ENCODE measurements around the gene ASCL1.

Gene ASCL1

DNA sequence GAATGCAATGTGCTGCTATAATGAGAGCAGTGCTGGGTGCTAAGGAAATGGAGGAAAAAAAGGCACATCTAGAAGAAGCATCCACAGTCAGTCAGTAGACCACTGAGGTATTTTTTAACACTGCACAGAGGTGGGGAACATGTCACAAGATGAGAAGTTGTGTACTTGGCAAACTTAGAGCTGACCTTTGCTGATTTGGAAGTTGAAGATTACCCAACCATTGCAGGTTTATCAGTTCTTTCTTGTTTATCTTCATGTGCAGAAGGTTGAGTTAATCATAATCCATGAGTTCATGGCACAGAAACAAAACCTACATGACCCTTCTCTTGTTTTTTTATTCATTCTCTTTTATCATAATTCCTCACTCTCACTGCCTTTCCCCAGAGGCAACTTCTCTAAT lies 37.2 kb upstream of the ASCL1 start:
- Histone ChIP-seq H3K27me3 (ENCODE audit: control insufficient read depth in 1 of 2, insufficient read depth in 2 of 2, low read length in 2 of 2) (peaks cover 0 to 9% of the 10 kb centered on the region in 2 donors), H3K9me3 (ENCODE audit: low read length) (no peaks in the 10 kb centered on the region), H3K4me3 (ENCODE audit: low read depth in 1 of 2, low read length in 2 of 2) (no peak overlapping the region), H3K36me3 (ENCODE audit: insufficient read depth, low read length) (no peaks in the 10 kb centered on the region), H3K4me1 (ENCODE audit: insufficient read depth, low read length) (no peaks in the 10 kb centered on the region), H3K9ac (ENCODE audit: low read length) (no peak overlapping the region), H3K27ac (ENCODE audit: low read depth, low read length) (no peak overlapping the region)

DNA sequence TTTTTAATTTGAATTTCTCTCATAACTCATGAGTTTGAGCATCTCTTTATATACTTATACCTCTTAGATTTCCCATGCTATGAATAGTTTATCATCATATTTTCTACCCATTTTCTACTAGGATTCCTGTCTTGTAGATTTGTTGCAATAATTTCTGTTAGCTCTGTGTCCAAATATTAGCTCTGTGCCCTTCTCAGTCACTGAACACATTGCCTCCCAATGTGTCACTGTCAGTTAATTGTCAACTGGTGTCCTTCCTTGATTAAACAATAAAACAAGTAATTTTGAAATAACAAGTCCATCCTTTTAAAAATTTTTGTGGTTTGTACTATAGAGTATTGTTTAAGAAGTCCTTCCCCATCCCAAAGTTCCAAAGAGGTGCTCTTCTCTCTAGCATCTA lies 36.2 kb upstream of the ASCL1 start:
- Histone ChIP-seq H3K4me3 (ENCODE audit: low read depth in 1 of 2, low read length in 2 of 2) (no peak overlapping the region), H3K4me1 (ENCODE audit: insufficient read depth, low read length) (no peaks in the 10 kb centered on the region), H3K27me3 (ENCODE audit: control insufficient read depth in 1 of 2, insufficient read depth in 2 of 2, low read length in 2 of 2) (peaks cover 0 to 9% of the 10 kb centered on the region in 2 donors), H3K9ac (ENCODE audit: low read length) (no peak overlapping the region), H3K36me3 (ENCODE audit: insufficient read depth, low read length) (no peaks in the 10 kb centered on the region), H3K9me3 (ENCODE audit: low read length) (no peaks in the 10 kb centered on the region), H3K27ac (ENCODE audit: low read depth, low read length) (no peak overlapping the region)

DNA sequence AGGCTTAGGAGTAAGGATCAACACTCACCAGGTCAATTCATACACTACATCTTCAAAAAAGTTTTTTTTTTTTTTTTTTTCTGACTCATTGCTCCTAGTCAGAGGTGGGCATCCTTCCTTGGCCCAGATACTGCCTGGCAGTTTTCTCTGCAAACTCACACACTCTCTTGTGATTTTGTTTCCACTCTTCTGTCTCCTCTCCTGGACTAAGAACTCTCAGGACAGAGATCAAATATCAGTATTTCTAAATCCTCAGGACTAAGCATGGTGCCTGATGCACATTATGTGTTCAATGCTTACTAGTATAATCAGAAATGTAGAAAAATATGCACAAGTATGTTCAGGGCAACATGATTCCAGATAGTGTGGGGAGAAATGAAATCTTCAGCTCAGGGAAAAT lies 30.3 kb upstream of the ASCL1 start:
- H3K4me1 ChIP-seq (ENCODE audit: insufficient read depth, low read length), result no peaks in the 10 kb centered on the region
- H3K4me3 ChIP-seq (ENCODE audit: low read depth in 1 of 2, low read length in 2 of 2), result no peak overlapping the region
- no peaks in the 10 kb centered on the region for H3K9me3 ChIP-seq (ENCODE audit: low read length)
- H3K27ac ChIP-seq (ENCODE audit: low read depth, low read length), result no peak overlapping the region
- H3K36me3 ChIP-seq (ENCODE audit: insufficient read depth, low read length), result no peaks in the 10 kb centered on the region
- H3K9ac ChIP-seq (ENCODE audit: low read length), result no peak overlapping the region
- no peaks in the 10 kb centered on the region for H3K27me3 ChIP-seq (ENCODE audit: control insufficient read depth in 1 of 2, insufficient read depth in 2 of 2, low read length in 2 of 2)

DNA sequence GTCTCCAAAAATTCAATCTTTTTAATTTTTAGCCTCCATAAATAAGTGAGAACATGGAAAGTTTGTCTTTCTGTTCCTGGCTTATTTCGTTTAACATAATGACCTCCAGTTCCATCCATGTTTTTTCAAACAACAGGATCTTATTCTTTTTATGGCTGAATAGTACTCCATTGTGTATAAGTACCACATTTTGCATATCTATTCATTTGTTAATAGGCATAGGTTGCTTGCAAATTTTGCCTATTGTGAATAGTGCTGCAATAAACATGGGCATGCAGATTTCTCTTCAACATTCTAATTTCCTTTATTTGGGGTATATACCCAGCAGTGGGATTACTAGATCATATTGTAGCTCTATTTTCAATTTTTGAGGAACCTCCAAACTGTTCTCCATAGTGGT lies 24.3 kb upstream of the ASCL1 start:
- Histone ChIP-seq H3K27me3 (ENCODE audit: control insufficient read depth in 1 of 2, insufficient read depth in 2 of 2, low read length in 2 of 2) (no peaks in the 10 kb centered on the region), H3K9me3 (ENCODE audit: low read length) (no peaks in the 10 kb centered on the region), H3K4me1 (ENCODE audit: insufficient read depth, low read length) (no peaks in the 10 kb centered on the region), H3K27ac (ENCODE audit: low read depth, low read length) (no peak overlapping the region), H3K4me3 (ENCODE audit: low read depth in 1 of 2, low read length in 2 of 2) (no peak overlapping the region), H3K9ac (ENCODE audit: low read length) (no peak overlapping the region), H3K36me3 (ENCODE audit: insufficient read depth, low read length) (no peaks in the 10 kb centered on the region)

DNA sequence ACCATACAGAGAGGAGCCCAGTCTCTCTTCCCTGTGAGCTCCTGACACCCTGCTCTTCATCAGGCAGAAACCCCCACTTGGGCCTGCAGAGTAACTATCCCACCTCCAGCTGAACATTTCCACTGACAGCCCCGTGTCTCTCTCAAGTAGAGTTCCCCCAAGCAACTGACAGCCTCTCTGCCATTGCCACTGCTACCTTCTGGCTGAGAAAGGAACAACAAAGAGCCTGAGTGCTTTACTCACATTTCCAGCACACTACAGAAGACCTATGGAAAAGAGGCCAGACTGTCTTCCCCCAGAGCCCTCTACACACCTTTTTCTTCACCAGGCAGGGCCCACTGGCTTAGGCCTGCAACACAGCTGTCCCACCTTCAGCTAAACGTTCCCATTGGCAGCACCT lies 18.4 kb upstream of the ASCL1 start:
- Histone ChIP-seq H3K9ac (ENCODE audit: low read length) (no peak overlapping the region), H3K27ac (ENCODE audit: low read depth, low read length) (no peak overlapping the region), H3K4me3 (ENCODE audit: low read depth in 1 of 2, low read length in 2 of 2) (no peak overlapping the region), H3K27me3 (ENCODE audit: control insufficient read depth in 1 of 2, insufficient read depth in 2 of 2, low read length in 2 of 2) (no peaks in the 10 kb centered on the region), H3K36me3 (ENCODE audit: insufficient read depth, low read length) (no peaks in the 10 kb centered on the region), H3K9me3 (ENCODE audit: low read length) (peaks cover 8% of the 10 kb centered on the region), H3K4me1 (ENCODE audit: insufficient read depth, low read length) (no peaks in the 10 kb centered on the region)

DNA sequence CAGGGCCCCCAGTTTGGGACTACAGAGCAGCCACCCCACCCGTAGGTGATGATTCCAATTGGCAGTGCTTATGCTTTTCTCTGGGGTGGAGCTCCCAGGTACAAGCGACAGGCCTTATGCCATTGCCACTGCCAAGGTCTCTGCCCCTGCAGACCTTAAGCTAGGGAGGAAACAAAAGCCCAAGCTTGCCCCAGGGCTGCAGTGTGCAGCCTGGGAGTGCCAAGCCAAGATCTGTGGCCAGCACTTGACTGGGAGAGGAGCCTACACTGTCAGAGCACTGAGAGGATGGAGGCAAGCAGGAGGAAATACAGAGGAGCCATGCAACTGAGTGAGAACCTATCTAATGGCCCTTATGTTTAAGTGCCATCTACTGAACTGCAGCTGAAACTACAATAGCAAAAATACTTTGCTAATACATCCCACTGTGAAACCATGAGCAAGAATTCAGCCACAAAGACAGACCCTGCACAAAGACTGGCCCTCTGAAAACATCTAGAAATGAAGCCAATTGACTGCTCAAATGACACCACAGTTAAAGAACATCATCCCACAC lies 17.7 kb upstream of the ASCL1 start:
- H3K4me3 ChIP-seq (ENCODE audit: low read depth in 1 of 2, low read length in 2 of 2), result no peak overlapping the region
- peaks cover 8% of the 10 kb centered on the region for H3K9me3 ChIP-seq (ENCODE audit: low read length)
- no peak overlapping the region for H3K9ac ChIP-seq (ENCODE audit: low read length)
- H3K4me1 ChIP-seq (ENCODE audit: insufficient read depth, low read length), result no peaks in the 10 kb centered on the region
- H3K27me3 ChIP-seq (ENCODE audit: control insufficient read depth in 1 of 2, insufficient read depth in 2 of 2, low read length in 2 of 2), result no peaks in the 10 kb centered on the region
- H3K36me3 ChIP-seq (ENCODE audit: insufficient read depth, low read length), result no peaks in the 10 kb centered on the region
- H3K27ac ChIP-seq (ENCODE audit: low read depth, low read length), result no peak overlapping the region

DNA sequence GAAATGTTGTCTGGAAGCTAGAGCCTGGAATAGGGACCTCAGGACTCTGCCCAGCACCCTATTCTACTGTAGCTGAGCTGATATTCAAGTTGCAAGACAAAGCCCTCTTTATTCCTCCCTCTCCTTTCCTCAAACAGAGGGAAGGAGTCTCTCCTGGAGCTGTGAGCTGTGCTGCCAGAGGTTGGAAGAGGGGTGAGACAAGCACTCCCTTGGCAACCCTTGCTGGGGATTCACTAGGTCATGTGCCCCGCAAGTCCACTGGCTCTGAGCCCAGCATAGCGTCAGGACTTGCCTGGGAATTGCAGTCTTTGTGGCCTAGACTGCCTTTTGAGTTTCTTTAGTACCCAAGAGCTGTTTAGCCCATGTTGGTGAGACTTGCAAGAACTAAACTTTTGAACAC lies 11.4 kb upstream of the ASCL1 start:
- H3K36me3 ChIP-seq (ENCODE audit: insufficient read depth, low read length), result no peaks in the 10 kb centered on the region
- no peaks in the 10 kb centered on the region for H3K4me1 ChIP-seq (ENCODE audit: insufficient read depth, low read length)
- H3K27me3 ChIP-seq (ENCODE audit: control insufficient read depth in 1 of 2, insufficient read depth in 2 of 2, low read length in 2 of 2), result peaks cover 10 to 21% of the 10 kb centered on the region in 2 donors
- H3K27ac ChIP-seq (ENCODE audit: low read depth, low read length), result no peak overlapping the region
- H3K4me3 ChIP-seq (ENCODE audit: low read depth in 1 of 2, low read length in 2 of 2), result no peak overlapping the region
- H3K9ac ChIP-seq (ENCODE audit: low read length), result no peak overlapping the region
- H3K9me3 ChIP-seq (ENCODE audit: low read length), result peaks cover 8% of the 10 kb centered on the region

DNA sequence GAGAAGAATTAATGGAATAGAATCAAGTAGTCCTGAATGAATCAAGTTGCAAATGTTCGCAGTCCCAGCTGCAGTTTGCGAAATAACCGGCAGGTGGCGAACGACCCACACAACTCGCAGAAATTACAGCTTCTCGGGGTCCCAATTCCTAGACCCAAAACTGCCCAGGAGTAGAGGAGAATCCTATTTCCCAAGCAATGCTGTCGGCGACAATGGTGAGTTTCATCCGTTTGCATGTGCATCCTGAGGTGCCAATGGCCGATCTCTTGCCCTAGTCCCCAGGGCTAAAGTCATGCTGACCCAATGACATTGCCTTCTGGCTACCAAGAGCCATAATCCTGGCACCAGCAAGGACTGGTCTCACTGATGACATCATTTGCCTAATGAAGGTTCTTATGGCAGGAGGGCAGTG lies 8.5 kb upstream of the ASCL1 start:
- Histone ChIP-seq H3K27ac (ENCODE audit: low read depth, low read length) (no peak overlapping the region), H3K36me3 (ENCODE audit: insufficient read depth, low read length) (no peaks in the 10 kb centered on the region), H3K9ac (ENCODE audit: low read length) (no peak overlapping the region), H3K4me1 (ENCODE audit: insufficient read depth, low read length) (no peaks in the 10 kb centered on the region), H3K4me3 (ENCODE audit: low read depth in 1 of 2, low read length in 2 of 2) (no peak overlapping the region), H3K9me3 (ENCODE audit: low read length) (no peaks in the 10 kb centered on the region), H3K27me3 (ENCODE audit: control insufficient read depth in 1 of 2, insufficient read depth in 2 of 2, low read length in 2 of 2) (peaks cover 29% of the 10 kb centered on the region in 2 donors)

DNA sequence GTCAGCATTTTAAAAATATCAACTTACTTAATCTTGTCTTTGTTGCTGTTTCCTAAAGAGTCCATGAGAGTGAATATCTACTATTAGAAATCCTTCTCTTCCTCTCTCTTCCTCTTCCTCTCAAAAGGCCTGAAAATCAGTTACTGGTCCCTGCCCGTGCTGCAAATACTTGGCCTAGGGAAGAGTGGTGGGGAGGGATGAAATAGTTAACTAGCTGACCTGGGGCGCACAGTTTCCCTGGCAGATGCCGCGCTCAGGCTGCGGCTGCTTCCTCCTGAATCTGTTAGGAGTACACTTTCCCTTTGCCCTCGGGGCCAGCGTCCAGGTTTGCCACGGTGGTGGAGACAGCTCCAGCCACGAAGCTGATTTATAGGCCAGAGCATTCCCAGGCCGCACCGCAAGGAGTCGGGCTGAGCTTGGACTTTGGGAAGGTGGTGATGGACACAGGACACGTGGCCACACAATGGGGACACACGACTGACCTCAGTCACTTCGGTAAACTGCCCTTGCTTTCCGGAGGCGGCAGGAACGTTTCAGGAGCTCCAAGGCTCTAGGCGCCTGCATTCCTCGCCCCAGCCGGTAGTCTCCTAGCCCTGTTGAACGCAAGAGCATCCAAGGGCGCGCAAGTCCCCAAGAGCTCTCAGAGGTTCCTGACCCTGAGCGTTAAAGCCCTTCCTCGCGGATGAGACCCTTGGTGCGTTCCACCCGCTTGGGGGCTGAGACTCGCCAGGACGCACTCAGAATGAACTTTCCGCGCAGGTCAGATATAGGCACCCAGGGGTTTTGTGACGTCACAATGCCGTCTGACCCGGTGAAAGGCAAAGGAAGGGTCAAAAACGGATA lies 7.1 kb upstream of the ASCL1 start:
- H3K4me3 ChIP-seq (ENCODE audit: low read depth in 1 of 2, low read length in 2 of 2), result no peak overlapping the region
- peaks cover 42 to 43% of the 10 kb centered on the region in 2 donors for H3K27me3 ChIP-seq (ENCODE audit: control insufficient read depth in 1 of 2, insufficient read depth in 2 of 2, low read length in 2 of 2)
- H3K36me3 ChIP-seq (ENCODE audit: insufficient read depth, low read length), result no peaks in the 10 kb centered on the region
- no peaks in the 10 kb centered on the region for H3K4me1 ChIP-seq (ENCODE audit: insufficient read depth, low read length)
- no peak overlapping the region for H3K9ac ChIP-seq (ENCODE audit: low read length)
- no peaks in the 10 kb centered on the region for H3K9me3 ChIP-seq (ENCODE audit: low read length)
- no peak overlapping the region for H3K27ac ChIP-seq (ENCODE audit: low read depth, low read length)

DNA sequence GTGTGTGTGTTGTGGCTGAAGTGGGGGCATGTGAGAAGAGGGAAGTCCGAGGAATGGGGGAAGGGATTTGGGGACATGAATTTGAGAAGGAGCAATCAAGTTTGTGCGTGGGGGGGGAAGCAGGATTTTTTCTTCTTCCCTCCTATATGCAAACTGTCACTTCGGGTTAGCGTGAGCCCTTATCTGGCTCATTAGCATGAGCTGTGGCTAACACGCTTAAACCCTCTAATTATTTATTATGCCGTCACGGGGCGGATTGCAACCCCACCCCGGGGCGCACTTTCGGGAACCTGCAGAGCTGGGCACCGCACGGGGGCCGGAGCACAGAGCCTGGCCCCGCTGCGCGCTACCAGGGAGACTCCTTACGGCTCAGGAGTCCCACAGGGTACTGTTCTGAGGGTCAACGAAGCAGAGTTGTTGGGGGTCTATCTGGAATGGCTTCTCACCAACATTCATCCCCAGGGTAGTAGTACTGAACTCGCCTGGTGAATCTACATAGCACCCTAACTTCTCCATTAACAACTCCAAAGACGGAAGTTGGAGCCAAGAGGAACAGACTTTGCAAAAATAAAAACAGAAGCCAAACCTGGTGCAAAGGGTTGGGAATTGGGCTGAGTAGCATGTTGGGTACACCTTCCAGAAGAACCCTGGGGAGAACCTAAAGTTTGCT lies 6.4 kb upstream of the ASCL1 start:
- Histone ChIP-seq H3K4me3 (ENCODE audit: low read depth in 1 of 2, low read length in 2 of 2) (no peak overlapping the region), H3K4me1 (ENCODE audit: insufficient read depth, low read length) (no peaks in the 10 kb centered on the region), H3K27ac (ENCODE audit: low read depth, low read length) (no peak overlapping the region), H3K9ac (ENCODE audit: low read length) (no peak overlapping the region), H3K27me3 (ENCODE audit: control insufficient read depth in 1 of 2, insufficient read depth in 2 of 2, low read length in 2 of 2) (peaks cover 50% of the 10 kb centered on the region in 2 donors), H3K36me3 (ENCODE audit: insufficient read depth, low read length) (no peaks in the 10 kb centered on the region), H3K9me3 (ENCODE audit: low read length) (no peaks in the 10 kb centered on the region)

DNA sequence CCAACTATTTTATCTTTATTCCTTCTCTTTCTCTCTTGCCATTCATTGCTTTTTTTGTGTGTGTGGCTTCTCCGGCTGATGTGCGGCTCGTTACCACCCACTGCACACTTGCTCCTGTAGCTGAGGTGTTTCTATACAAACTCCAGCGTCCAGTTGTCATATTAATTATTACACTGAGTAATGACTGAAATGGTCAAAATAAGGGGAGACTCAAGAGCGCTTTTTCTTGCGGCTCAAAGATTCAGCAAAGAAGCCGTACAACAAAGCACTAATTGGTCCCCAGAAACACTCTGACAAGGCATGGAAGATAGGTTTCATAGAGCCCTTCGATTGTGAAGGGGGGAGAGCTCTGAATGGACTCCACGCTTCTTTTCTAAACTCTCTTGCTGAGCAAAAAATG lies 5.6 kb upstream of the ASCL1 start:
- Histone ChIP-seq H3K27me3 (ENCODE audit: control insufficient read depth in 1 of 2, insufficient read depth in 2 of 2, low read length in 2 of 2) (peaks cover 52 to 58% of the 10 kb centered on the region in 2 donors), H3K9me3 (ENCODE audit: low read length) (no peaks in the 10 kb centered on the region), H3K4me1 (ENCODE audit: insufficient read depth, low read length) (peaks cover under 1% of the 10 kb centered on the region), H3K4me3 (ENCODE audit: low read depth in 1 of 2, low read length in 2 of 2) (no peak overlapping the region), H3K9ac (ENCODE audit: low read length) (no peak overlapping the region), H3K27ac (ENCODE audit: low read depth, low read length) (no peak overlapping the region), H3K36me3 (ENCODE audit: insufficient read depth, low read length) (no peaks in the 10 kb centered on the region)

Measured in muscle layer of colon (tissue), 2 donors.